HT-29 (cell line): ENCODE data around the gene ANKMY1. TPM values are rescaled to one million over a fixed set of nuclear protein-coding genes. Genes with fewer than 3 reads are reported as not detected.

ENCODE experiments used
- DNase-seq: peaks from one replicate; pipeline ENCODE4 v3.0.0-alpha.2; 2015; ENCODE audit warnings: low spot score
- total RNA-seq: library from RNA; depleted of rRNA; stranded (reverse); fragments of >200 nt; shearing (Covaris generic); gene quantifications from 2 replicates; pipeline ENCODE4 v1.2.3, GENCODE V29; 2014

Gene ANKMY1
- total RNA-seq, 1 experiment from 2014 or later, result 29.5 TPM

DNA sequence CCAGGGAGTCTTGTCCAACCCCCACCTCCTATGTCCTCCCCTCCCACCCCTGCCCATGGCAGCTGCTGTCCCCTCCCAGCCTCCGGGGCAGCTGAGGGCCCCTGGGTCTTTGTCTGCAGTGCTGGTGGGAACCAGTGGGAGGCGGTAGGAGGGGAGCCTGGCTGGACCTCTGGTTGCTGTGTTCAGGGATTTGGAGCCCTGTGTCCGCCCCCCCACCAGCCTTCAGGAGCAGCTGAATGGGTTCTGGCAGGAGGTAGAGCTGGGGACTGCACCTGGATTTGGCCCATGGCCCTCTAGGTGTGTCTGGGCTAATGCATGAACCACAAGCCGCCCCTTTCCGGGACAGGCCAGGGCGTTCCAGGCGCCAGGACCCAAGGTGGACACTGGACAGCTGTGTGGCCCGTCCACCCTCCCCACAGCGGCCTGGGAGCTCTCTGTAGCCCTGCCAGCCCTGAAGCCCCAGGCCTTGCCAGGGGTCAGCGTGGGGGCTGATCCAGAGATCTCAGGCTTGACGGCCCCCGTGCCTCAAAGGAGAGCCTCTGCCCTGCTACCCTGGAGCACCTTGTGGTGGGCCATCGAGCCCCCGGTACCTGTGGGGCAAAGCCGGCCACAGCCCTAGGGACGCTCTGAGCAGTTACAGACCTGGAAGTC, 96.9 kb downstream of the ANKMY1 start:
- no peak for DNase-seq

DNA sequence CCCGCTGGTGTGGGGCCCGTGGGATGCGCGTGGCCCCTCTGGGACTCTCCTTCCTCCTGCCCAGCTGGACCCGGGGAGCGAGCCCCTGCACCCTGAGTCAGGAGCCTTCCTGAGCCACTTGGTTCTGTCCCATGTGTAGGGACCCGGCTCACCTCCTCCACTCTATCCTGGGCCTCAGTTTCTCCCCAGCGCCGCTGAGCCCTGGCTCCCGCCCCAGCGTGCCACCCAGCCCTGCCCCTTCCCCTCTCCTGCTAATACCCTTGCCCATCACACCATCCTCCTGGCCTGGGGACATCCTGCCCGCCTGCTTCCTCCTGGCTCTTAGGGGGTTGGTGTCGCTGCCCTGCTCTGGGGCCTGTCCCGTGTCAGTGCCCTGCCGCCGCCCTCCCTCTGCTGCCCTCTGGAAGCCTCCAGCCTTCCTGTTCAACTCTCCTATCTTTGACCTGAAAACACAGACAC, 97.5 kb downstream of the ANKMY1 start:
- DNase-seq, result no peak

DNA sequence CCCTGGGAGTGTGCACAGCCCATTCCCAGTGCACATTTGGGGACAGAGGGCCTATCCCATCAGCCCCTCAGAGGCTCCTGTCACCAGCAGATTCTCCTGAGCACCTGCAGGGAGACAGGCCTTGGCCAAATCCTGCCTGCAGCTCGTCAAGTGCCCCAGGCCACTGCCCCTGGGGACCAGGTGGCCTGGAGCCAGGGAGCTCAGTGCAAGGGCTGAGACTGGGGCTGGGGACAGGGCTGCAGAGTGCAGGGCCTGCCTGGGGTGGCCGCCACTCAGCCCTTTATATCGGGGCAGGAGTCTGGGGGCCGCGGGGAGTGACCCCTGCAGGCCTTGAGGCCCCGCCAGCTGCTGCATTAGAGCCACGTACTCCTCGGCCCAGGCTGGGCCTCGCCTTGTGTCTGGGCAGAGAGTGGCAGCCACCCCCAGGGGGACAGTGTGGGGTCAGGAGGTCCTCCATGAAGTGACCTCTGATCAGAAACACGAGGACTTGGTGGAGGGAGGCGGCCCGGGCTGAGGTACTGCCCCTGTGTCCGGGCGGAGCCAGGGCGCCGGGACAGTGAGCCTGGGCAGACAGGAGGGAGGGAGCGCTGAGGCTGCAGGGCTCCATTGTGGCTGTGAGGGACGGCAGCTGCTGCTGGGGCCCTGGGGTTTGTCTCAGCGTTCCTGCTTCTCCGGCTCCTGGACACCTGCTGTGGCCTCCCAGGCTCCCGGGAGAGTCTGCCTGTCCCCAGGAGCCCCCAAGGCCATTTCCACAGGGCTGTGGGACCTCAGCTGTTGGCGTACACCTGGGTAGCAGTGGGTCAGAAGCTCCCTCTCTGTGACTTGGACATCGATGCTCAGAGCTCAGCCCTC, 98.2 kb downstream of the ANKMY1 start:
- DNase-seq, result no peak

DNA sequence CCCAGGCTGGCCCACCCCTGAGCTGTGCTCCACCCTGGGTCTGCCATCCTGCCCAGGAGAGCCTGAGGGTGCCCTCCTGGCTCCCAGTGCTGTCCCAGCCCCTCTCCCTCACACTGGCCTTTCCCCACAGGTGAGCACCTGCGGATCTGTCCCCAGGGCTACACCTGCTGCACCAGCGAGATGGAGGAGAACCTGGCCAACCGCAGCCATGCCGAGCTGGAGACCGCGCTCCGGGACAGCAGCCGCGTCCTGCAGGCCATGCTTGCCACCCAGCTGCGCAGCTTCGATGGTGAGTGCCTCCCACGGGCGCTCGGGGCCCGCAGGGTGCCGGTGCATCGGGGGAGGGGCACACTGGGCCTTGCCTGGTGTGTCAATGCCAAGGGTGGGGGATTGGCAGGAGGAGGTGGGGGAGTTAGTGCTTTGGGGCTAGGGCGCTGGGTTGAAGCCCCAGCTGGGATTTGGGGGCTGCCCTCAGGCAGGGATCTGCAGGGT, 98.8 kb downstream of the ANKMY1 start:
- DNase-seq, result no peak

DNA sequence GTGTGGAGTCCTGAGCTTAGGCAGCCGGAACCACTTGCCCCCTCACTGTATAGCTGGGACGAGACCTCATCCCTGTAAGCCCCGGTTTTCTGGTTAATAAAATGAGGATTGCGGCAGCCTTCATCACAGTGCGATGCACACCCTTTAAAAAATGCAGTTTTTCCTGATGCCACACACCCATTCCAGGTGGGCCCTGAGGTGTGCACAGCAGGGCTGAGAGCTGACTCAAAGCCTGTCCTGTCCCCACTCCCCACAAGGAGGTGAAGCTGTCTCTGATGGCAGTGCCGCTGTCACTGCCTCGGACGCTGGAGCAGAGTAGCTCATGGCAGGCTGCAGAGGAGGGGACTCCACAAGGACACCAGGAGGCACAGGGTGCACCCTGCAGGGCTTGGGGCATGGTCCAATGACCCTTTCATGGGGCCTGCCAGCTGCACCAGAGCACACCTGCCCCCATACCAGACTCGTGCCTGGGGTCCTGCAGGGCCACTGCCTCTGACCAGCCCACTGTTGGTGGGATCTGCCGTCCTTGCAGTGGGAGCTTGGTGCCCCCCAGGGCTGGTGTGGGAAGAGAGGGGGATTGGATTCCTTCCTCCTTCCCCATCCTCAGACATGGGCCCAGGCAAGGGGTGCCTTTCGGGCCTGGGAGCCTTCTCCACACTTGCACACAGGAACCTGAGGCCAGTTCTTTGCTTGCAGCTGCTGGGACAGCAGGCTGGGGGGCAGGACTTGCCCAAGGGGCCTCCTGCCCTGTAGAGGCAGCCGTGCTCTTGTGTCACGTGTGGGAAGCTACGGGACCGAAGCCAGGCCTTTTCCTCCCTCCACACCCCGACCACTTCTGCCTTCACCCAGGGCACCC, 99.5 kb downstream of the ANKMY1 start:
- no peak for DNase-seq

DNA sequence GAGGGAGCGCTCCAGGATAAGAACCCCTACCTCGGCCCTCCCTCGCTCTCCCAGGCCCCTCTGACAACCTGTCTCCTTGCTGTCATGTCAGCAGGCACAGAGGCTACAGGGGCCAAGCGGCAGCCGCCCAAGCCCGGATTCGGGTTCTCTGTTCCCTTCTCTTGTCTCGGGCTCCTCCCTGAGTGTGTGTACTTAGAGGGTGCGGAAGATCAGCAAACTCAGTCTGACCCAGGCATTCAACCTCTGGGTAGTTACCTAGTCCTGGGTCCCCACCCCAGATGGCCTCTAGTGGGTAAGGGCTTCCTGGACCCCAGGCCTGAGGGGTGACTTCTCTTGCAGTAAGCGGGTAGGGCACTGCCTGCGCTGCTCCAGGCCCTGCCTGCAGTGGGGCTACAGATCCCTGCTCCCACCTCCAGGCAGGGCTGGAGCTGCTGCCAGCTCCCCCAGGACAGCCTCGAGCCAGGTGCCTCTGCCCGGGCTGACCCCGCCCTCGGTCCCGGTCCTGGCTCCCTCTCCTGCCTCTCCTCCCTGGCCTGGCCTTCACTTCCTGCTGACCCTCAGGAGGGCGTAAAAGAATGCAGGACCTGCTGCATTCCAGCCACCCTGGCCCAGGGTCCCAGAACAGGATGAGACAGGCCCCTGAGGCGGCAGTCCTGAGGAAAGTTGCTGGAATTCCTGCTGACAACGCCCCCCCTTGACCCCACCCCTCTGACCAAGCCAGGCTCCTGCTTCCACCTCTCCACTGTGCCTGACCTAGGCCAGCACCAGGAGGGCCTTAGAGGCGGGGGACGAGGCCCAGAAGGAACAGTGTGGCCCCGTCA, 100.4 kb downstream of the ANKMY1 start:
- no peak for DNase-seq

DNA sequence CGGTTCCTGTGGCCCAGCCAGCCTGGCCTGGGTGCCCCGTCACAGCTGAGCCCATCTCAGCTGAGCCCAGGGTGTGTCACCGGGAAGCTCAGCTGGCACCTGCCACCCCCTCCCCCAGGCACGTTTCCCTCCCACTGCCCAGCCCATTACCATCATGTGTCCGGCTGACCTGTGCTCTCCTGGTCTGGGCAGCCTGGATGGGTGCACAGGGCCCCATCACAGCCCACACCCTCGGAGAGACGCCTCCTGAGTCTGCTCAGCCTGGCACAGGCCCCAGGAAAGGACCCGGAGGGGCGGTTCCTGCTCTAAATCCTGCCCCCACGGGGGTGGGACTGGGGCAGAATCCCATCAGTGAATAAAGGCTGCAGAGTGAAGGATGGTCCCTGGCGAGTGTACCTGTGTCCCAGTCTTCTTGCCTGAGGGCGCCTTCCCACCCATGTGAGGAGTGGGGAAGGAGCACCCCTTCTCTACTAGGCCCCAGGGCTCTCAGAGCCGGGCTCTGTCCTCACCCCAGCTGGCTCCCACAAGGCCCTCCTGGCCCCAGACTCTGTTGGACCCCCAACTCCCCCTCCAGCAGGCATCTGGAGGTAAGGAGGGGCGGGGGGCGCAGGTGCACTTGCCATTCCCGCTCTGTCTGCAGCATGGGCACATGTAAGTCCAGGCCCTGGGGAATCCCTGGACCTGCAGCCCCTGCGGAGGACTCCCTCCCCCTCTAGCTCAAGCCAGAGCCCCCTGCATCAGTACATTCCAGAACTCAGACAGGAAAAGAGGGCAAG, 101.2 kb downstream of the ANKMY1 start:
- DNase-seq, result no peak

DNA sequence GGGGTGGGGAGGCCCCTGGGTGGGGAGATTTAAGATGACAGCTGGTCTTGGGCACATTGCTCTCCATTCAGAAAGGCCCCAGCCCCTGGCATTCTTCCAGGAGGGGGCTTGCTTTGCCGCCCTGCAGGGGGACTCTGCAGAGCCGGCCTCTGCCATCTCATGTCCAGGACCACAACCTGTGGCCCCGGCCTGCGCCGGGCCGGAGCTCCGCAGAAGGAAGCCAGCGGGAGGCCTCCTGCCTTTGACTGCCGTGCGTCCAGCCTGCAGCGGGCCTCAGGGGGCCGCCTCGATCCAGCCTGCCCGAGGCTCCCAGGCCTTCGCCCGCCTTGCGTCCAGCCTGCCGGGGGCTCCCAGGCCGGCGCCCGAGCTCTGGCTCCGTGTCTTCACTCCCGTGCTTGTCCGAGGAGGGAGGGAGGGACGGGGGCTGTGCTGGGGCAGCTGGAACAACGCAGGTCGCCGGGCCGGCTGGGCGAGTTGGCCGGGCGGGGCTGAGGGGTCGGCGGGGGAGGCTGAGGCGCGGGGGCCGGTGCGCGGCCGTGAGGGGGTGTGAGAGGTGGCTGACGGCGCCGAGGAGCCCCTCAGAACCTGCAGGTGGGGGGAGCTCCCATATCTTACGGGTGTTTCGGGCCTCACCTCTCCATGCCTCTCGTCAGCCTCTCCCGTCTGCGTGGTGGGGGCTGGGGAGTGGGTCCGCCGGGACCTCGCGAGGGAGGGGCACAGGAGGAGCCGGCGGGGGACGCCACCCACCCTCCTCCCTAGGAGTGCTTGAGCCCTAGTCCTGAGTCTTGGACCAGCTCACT, 101.9 kb downstream of the ANKMY1 start:
- no peak for DNase-seq

DNA sequence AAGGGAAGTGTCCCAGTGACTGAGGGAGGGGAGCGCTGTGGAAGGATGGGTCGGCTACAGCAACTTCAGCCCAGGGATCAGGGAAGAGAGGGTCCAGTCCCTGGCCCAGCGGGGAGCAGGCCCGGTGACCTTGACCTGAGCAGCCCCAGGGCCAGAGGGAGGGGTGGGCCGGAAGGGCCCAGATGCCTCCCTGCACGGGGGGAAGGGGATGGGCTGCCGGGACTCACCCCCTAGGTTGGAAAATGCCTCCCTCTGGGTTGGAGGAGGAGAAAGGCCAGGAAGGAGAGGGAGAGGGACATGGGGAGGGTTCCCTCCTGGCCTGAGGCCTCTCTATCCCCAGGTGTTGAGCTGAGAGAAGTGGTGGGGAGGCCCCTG, 102.5 kb downstream of the ANKMY1 start:
- DNase-seq, result no peak

DNA sequence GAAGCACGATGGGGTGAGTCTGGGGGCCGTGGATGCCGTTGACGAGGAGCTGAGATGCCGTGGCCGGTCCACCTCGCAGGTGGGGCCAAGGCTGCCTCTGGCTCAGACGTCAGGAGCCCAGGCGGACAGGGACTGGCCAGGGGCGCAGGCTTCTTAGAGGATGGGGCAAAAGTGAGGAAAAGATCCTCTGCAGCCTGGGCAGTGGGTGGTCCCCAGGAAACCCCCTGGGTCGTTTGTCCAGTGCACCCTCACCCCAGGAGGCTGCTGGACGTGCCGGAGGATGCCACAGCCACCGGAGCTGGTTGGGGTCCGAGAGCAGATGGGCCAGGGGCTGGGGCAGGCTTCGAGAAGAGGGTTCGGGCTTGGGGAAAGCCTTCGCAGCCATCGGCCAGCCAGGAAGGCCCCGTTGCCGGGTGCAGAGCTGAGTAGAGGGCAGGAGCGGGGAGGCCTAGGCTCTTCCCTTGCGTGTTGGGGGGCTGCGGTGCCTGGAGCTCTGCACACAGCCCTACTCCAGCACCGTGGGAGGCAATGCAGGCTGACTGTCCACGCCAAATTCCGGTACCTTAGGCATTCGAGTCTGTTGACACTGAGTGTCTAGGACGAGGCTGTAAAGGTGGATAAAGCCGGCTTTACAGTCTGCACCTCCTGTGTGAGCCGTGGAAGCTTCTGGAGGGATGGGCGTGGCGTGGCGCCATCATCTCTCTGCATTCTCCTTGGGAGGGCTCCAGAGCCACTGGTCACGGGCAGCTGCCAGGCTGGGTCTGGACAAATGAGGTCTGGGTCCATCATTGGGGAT, 103.5 kb downstream of the ANKMY1 start:
- no peak for DNase-seq

DNA sequence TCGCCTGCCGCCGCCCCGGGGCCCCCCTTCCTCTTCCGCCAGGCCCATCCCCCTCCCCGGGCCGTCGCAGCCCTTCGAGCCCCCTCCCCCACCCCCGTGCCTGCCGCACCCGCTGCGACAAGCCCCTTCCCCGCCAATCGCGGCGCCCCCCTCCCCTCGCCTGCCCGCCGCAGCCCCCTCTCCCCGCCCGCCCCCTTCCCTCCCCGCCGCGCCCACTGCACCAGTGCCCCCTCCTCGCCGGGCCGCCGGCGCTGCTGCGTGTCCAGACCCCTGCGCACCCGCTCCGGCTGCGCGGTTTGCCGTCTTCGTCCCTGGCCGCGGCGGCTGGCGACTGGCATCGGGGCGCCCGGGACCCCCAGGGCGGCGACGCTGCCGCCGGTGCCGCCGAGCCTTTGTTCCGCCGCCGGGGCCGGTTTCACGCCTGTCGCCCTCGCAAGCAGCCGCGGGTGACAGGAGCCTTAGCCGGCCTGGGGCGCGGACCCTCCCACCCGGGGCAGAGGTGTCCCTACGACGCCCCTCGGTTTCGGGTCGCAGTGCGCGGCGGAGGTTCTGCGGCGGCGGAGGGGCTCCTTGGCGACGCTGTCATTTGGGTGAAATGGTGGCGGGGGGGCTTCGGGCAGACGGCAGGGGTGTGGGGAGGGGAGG, 104.2 kb downstream of the ANKMY1 start:
- no peak for DNase-seq

DNA sequence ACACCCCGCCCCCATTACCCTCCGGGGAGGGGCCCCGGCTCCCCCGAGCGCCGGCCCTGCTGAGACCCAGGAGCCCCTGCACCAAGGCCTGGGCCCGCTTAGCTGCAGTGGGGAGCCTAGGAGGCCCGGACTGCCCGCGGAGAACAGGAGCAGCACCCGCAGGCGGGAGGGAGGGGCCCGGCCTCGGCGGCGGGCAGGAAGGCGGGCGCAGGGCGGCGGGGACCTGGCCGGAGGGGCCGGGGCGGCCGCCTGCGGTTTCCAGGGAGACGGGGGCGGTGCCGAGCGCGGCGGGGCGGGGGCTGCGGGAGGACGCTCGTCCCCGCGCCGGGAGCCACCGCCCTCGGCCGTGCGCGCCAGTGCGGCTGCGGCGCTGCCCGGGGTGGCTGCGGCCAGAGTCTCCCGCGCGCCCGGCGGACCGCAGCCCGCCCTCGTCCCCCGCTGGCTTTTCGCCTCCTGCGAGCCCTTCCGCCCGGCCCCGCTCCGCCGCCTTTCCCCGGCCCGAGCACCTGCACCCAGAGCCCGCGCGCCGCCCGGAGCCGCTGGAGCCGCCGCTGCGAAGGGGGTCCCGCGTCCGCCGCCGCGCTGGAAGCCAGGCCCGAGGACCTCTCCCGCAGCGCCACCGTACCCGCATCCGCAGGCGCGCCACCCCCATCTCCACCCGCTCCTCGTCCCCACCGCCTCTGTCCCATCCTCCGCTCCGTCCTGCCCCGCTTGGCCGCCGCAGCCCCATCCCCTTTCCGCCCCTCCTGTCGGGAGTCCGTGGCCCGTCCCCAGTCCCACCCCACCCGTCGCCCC, 105.1 kb downstream of the ANKMY1 start:
- peak; percentile 33 for DNase-seq

DNA sequence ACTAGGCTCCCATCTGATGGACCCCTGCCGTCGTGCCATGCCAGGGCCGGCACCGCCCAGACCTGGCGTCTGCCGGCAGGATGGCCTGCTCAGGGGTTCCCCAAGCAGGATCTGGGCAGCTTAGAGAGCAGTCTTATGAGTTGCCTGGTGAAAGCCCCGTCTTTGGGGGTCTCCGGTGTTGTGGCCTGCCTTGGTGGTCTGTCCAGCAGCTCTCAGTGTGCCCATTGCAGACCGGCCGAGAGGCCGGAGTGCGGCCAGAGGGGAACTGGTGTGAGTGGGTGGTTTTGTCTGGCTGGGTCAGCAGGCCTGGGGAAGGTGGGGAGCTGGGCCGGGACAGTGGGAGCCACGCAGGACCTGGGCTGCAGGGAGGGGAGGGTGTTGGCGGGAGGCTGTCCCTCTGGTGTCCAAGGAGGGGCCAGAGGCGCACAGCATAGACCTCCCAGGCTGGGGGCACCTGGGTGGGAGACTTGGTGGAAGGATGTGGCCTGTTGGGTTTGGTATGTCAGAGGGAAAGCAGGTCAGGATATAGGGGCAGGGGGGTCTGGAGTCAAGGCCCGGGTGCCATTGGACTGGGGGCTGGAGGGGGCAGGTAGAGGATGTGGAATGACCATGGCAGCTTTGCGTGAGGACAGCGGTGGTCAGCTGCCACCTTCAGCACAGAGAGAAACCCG, 105.9 kb downstream of the ANKMY1 start:
- no peak for DNase-seq

DNA sequence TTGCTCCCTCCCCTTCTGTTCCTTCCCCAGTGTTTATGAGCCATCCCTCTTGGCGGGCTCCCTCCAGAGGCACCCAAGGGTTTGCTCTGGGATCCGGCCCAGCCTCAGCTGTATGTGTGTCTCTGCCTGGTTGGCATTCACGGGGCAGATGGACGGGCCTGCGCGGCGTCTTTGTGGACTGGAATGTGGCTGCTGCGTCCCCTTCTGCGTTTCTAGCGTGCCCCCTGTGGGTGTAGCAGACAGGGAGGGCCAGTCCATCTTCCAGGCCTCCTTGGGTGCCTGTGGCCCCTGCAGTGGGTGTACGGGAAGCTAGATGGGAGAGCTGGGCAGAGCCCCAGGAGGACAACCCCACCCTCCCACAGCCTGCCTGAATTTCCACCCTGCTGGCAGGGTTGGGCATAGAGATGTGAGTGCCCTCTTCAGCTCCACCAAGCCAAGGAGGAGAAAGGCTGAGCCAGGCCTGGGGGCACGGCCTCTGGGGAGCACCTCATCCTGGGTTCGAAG, 106.6 kb downstream of the ANKMY1 start:
- DNase-seq, result no peak

DNA sequence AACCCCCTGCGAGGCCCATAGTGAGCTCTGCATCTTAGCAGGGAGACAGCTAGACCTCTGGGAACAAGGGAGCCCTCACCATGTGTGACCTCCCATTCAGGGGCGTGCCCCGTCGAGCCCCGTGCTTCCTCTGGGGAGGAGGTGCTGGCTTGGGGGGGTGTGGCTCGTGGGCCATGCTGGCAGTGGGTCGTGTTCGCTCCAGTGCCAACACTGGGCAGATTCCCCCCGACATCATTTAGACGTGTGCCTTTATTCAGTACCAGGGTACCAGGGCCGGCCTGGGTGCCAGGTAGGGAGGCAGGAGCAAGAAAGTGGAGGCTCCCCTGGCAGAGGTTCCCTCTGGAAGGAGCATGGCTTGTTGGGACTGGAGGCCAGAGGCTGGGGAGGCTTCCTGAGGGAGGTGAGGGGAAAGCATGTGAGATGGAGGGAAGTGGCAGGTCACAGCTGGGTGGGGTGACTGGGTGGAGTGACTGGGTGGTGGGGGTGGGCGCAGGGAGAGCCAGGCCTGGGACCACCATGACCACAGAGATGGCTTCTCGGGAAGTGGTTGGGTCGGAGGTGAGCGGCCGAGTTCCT, 107.2 kb downstream of the ANKMY1 start:
- DNase-seq, result no peak
